Naive B cell (primary cell): Measurements from ENCODE around the gene SSBP2. TPM values are rescaled to one million over a fixed set of nuclear protein-coding genes. Genes with fewer than 3 reads are reported as not detected.
A peak's percentile ranks its signal among the peaks of the same experiment; 100 is the strongest.
"Not testable (repeated sequence)": the region's sequence is repeated elsewhere in the genome, so short reads cannot be mapped to it uniquely, and the experiment has no call there.

Experiments used
- ATAC-seq, 2 donors: fragments of 150-1000 bp; cut with Tn5 transposase; 2 replicates each; pipeline ENCODE4 v1.10.0; 2021; ENCODE audit warnings: low read depth in 2 of 2, mild to moderate bottlenecking in 2 of 2, moderate library complexity in 2 of 2
- DNase-seq: peaks from one replicate; pipeline ENCODE4 v3.0.0; 2022
- H3K27ac Mint-ChIP-seq, 6 donors: one replicate each; pipeline ENCODE4 v1.8.0; 2020 to 2022; ENCODE audit warnings: mild to moderate bottlenecking in 6 of 6, mixed read lengths in 6 of 6, moderate library complexity in 5 of 6, inconsistent platforms in 2 of 6
- H3K27me3 Mint-ChIP-seq, 3 donors: one replicate each; pipeline ENCODE4 v1.8.0; 2021 to 2022; ENCODE audit warnings: mixed read lengths in 3 of 3, mild to moderate bottlenecking in 1 of 3
- H3K36me3 Mint-ChIP-seq, 2 donors: one replicate each; pipeline ENCODE4 v1.8.0; 2020 to 2022; ENCODE audit warnings: mixed read lengths in 2 of 2, inconsistent platforms in 1 of 2, mild to moderate bottlenecking in 1 of 2
- H3K4me1 Mint-ChIP-seq, 3 donors: one replicate each; pipeline ENCODE4 v1.8.0; 2020 to 2022; ENCODE audit warnings: mixed read lengths in 3 of 3, inconsistent platforms in 1 of 3, mild to moderate bottlenecking in 1 of 3, moderate library complexity in 1 of 3
- H3K4me3 Mint-ChIP-seq, 8 donors: one replicate each; pipeline ENCODE4 v1.8.0; 2020 to 2022; ENCODE audit warnings: mild to moderate bottlenecking in 8 of 8, mixed read lengths in 8 of 8, moderate library complexity in 8 of 8, inconsistent platforms in 2 of 8
- H3K9me3 Mint-ChIP-seq, 7 donors: one replicate each; pipeline ENCODE4 v1.8.0; 2020 to 2022; ENCODE audit warnings: mixed read lengths in 7 of 7, mild to moderate bottlenecking in 5 of 7, inconsistent platforms in 2 of 7, moderate library complexity in 1 of 7
- polyA plus RNA-seq, 6 donors: library from polyadenylated mRNA; unstranded; fragments of 300-500 nt; fragmentation: Illumina TruSeq; gene quantifications; one replicate each; pipeline ENCODE4 v1.2.3, GENCODE V29; 2021; ENCODE audit warnings: low read depth in 6 of 6

The SSBP2 gene
- polyA plus RNA-seq, 6 donors from 2014 or later, result 111 to 202 (median 140) TPM

GRCh38 chr5:81517462-81517861 lies 233.4 kb downstream of the SSBP2 start:
- H3K9me3 Mint-ChIP-seq, result no peaks in the 10 kb centered on the region
- DNase-seq, result no peak
- no peaks in the 10 kb centered on the region for H3K27me3 Mint-ChIP-seq
- no peak overlapping the region for H3K27ac Mint-ChIP-seq
- peaks cover 0 to 6% (median 0%) of the 10 kb centered on the region in 3 donors for H3K4me1 Mint-ChIP-seq
- no peak overlapping the region for H3K4me3 Mint-ChIP-seq
- ATAC-seq, result no peak
- no peaks in the 10 kb centered on the region for H3K36me3 Mint-ChIP-seq

GRCh38 chr5:81516091-81516490 lies 234.8 kb downstream of the SSBP2 start:
- Mint-ChIP-seq H3K27ac (peak overlapping the region in 1 of 6 donors; percentile 9), H3K27me3 (no peaks in the 10 kb centered on the region), H3K4me3 (no peak overlapping the region), H3K4me1 (peaks cover 0 to 11% (median 0%) of the 10 kb centered on the region in 3 donors), H3K9me3 (no peaks in the 10 kb centered on the region), H3K36me3 (no peaks in the 10 kb centered on the region)
- ATAC-seq (no peak), DNase-seq (no peak)

DNA sequence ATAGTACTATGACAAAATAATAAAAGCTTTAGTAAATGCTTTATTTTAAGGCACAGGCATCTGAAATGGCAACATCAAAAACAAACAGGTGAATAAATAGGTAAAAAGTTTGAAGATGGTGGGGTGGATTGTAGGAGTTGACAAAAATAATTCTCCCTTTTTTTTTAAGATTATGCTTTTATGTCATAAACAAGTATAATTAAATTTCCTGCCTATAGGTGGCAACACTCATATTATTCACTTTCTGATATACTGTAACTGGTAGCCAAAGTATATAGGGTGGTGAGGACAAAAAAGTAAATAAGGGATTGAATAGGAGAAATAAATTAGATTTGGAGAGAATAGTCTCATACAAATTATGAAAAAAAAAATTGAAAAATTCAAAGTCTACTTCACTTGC lies 236.9 kb downstream of the SSBP2 start:
- DNase-seq (no peak), ATAC-seq (peak; percentile 27 to 54)
- no peak overlapping the region for H3K4me3 Mint-ChIP-seq
- H3K27ac Mint-ChIP-seq, result peak overlapping the region in 2 of 6 donors; percentile 11 to 34
- H3K9me3 Mint-ChIP-seq, result no peaks in the 10 kb centered on the region
- H3K27me3 Mint-ChIP-seq, result no peaks in the 10 kb centered on the region
- H3K36me3 Mint-ChIP-seq, result no peaks in the 10 kb centered on the region
- H3K4me1 Mint-ChIP-seq, result peaks cover 0 to 12% (median 4%) of the 10 kb centered on the region in 3 donors

- Mint-ChIP-seq H3K36me3 (no peaks in the 10 kb centered on the region), H3K27ac (peak overlapping the region in 2 of 6 donors; percentile 18 to 43), H3K9me3 (no peaks in the 10 kb centered on the region), H3K4me1 (peaks cover 0 to 12% (median 4%) of the 10 kb centered on the region in 3 donors), H3K27me3 (no peaks in the 10 kb centered on the region), H3K4me3 (no peak overlapping the region)
- ATAC-seq (no peak), DNase-seq (no peak)
Measured at GRCh38 chr5:81513473-81513872, 237.4 kb downstream of the SSBP2 start.

- H3K27me3 Mint-ChIP-seq, result no peaks in the 10 kb centered on the region
- DNase-seq (peak; percentile 66), ATAC-seq (peak; percentile 100)
- peak overlapping the region in 1 of 8 donors; percentile 19 for H3K4me3 Mint-ChIP-seq
- H3K27ac Mint-ChIP-seq, result peak overlapping the region in 3 of 6 donors; percentile 15 to 70 (median 25)
- peaks cover 0 to 14% (median 4%) of the 10 kb centered on the region in 3 donors for H3K4me1 Mint-ChIP-seq
- H3K9me3 Mint-ChIP-seq, result peaks cover 0 to 7% (median 4%) of the 10 kb centered on the region in 7 donors
- H3K36me3 Mint-ChIP-seq, result peaks cover 17% of the 10 kb centered on the region in 2 donors
Measured at GRCh38 chr5:81506900-81507588, 243.9 kb downstream of the SSBP2 start.

- Mint-ChIP-seq H3K27ac (peak overlapping the region in 3 of 6 donors; percentile 17 to 70 (median 22)), H3K36me3 (peaks cover 21 to 22% of the 10 kb centered on the region in 2 donors), H3K9me3 (peaks cover 0 to 7% (median 4%) of the 10 kb centered on the region in 7 donors), H3K4me3 (no peak overlapping the region), H3K27me3 (no peaks in the 10 kb centered on the region), H3K4me1 (peaks cover 0 to 14% (median 4%) of the 10 kb centered on the region in 3 donors)
- DNase-seq (no peak), ATAC-seq (no peak)
Measured at GRCh38 chr5:81506378-81506777, 244.5 kb downstream of the SSBP2 start.

DNA sequence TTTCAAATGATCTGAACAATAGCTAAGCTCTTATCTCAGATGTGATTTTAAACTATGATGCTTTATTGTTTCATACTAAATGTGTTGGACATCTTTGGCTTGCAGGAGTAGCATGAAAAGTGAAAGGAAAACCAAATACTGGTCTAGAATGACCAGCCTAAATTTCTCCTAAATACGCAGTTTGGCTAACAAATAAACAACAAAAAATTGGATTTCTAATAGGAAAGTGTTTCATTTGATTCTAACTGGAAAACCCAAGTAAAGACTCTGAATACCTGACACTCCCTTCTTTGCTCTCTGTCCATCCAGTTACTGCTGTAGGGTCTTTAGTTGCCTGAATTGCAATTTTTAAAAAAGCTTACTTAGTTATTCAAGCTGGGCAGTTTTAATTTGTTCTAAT lies 245.2 kb downstream of the SSBP2 start:
- no peak overlapping the region for H3K4me3 Mint-ChIP-seq
- peaks cover 0 to 7% (median under 1%) of the 10 kb centered on the region in 3 donors for H3K4me1 Mint-ChIP-seq
- H3K27me3 Mint-ChIP-seq, result no peaks in the 10 kb centered on the region
- ATAC-seq (no peak), DNase-seq (no peak)
- peaks cover 0 to 7% (median 4%) of the 10 kb centered on the region in 7 donors for H3K9me3 Mint-ChIP-seq
- peak overlapping the region in 1 of 6 donors; percentile 70 for H3K27ac Mint-ChIP-seq
- H3K36me3 Mint-ChIP-seq, result peaks cover 21 to 22% of the 10 kb centered on the region in 2 donors

DNA sequence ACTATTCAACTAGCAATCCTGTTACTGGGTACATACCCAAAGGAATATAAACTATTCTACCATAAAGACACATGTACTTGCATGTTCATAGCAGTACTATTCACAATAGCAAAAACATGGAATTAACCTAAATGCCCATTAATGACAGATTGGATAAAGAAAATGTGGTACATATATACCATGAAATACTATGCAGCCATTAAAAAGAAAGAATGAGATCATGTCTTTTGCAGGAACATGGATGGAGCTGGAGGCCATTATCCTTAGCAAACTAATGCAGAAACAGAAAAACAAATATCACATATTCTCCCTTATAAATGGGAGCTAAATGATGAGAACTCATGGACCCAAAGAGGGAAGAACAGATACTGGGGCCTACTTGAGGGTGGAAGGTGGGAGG lies 247.3 kb downstream of the SSBP2 start:
- peak overlapping the region in 2 of 6 donors; percentile 15 to 92 for H3K27ac Mint-ChIP-seq
- H3K36me3 Mint-ChIP-seq, result peaks cover 21 to 22% of the 10 kb centered on the region in 2 donors
- DNase-seq, H3K9me3 Mint-ChIP-seq, H3K27me3 Mint-ChIP-seq, H3K4me1 Mint-ChIP-seq, ATAC-seq, H3K4me3 Mint-ChIP-seq: not testable (repeated sequence)

DNA sequence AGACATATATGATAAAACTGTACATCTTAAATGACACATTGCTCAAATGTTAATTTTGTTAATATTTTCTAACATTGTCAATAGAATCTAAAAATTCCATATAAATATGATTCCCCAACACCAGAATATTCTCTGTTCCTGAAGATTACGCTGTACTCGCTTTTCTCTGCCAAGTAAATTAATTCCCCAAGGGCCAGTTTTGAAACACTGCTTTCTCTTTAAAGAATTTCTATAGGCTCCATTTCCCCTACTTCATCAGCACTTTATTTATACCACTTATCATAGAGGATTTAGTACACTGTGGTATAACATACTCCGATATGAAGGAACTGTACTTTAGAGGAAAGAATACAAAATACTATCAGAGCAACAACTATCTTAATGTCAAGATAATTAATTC lies 255.6 kb downstream of the SSBP2 start:
- H3K27me3 Mint-ChIP-seq, result no peaks in the 10 kb centered on the region
- H3K4me3 Mint-ChIP-seq, result no peak overlapping the region
- H3K27ac Mint-ChIP-seq, result peak overlapping the region in 1 of 6 donors; percentile 12
- H3K4me1 Mint-ChIP-seq, result peaks cover 0 to 3% (median 0%) of the 10 kb centered on the region in 3 donors
- ATAC-seq (no peak), DNase-seq (no peak)
- H3K9me3 Mint-ChIP-seq, result no peaks in the 10 kb centered on the region
- no peaks in the 10 kb centered on the region for H3K36me3 Mint-ChIP-seq

DNA sequence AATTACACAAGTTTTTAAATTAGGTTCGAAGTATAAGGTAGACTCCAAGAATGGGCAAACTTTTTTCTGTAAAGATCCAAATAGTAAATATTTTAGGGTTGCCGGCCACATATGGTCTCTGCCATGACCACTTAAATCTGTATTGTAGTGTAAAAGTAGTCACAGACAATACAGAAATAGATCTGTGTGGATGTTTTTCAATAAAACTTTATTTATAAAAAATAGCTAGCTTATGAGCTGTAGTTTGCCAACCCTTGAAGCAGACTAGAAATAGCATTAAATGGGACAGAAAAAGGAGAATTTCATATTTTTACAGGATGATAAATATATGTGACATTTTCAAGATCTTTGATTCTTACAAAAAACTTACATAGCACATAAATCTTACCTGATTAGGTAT lies 262.0 kb downstream of the SSBP2 start:
- Mint-ChIP-seq H3K27me3 (no peaks in the 10 kb centered on the region), H3K4me1 (no peaks in the 10 kb centered on the region), H3K9me3 (no peaks in the 10 kb centered on the region), H3K36me3 (peaks cover 4 to 5% of the 10 kb centered on the region in 2 donors), H3K4me3 (no peak overlapping the region), H3K27ac (no peak overlapping the region)
- DNase-seq (no peak), ATAC-seq (no peak)

GRCh38 chr5:81486711-81487110 lies 264.2 kb downstream of the SSBP2 start:
- H3K36me3 Mint-ChIP-seq, result peaks cover 5 to 16% of the 10 kb centered on the region in 2 donors
- no peaks in the 10 kb centered on the region for H3K4me1 Mint-ChIP-seq
- H3K4me3 Mint-ChIP-seq, result no peak overlapping the region
- no peak for DNase-seq
- no peaks in the 10 kb centered on the region for H3K27me3 Mint-ChIP-seq
- no peaks in the 10 kb centered on the region for H3K9me3 Mint-ChIP-seq
- ATAC-seq, result no peak
- no peak overlapping the region for H3K27ac Mint-ChIP-seq

- H3K27me3 Mint-ChIP-seq, result no peaks in the 10 kb centered on the region
- peaks cover 5 to 18% of the 10 kb centered on the region in 2 donors for H3K36me3 Mint-ChIP-seq
- H3K4me3 Mint-ChIP-seq, result no peak overlapping the region
- DNase-seq (no peak), ATAC-seq (no peak)
- peak overlapping the region in 2 of 6 donors; percentile 54 to 67 for H3K27ac Mint-ChIP-seq
- no peaks in the 10 kb centered on the region for H3K9me3 Mint-ChIP-seq
- H3K4me1 Mint-ChIP-seq, result peaks cover 0 to 9% (median 0%) of the 10 kb centered on the region in 3 donors
Measured at GRCh38 chr5:81482595-81482994, 268.3 kb downstream of the SSBP2 start.

DNA sequence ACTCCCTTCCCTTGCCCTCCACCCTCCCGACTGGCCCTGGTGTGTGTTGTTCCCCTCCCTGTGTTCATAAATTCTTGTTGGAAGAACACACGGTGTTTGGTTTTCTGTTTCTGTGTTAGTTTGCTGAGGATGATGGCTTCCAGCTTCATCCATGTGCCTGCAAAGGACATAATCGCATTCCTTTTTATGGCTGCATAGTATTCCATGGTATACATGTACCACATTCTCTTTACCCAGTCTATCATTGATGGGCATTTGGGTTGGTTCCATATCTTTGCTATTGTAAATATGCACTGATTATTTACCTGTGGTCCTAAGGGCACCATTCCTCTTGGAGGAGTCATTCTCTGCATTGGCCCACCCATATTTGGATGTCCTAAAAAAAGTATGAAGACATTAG lies 277.5 kb downstream of the SSBP2 start:
- not testable (repeated sequence) for H3K27me3 Mint-ChIP-seq, H3K4me3 Mint-ChIP-seq, ATAC-seq, H3K9me3 Mint-ChIP-seq, H3K27ac Mint-ChIP-seq, DNase-seq, H3K4me1 Mint-ChIP-seq
- peaks cover 11 to 26% of the 10 kb centered on the region in 2 donors for H3K36me3 Mint-ChIP-seq

DNA sequence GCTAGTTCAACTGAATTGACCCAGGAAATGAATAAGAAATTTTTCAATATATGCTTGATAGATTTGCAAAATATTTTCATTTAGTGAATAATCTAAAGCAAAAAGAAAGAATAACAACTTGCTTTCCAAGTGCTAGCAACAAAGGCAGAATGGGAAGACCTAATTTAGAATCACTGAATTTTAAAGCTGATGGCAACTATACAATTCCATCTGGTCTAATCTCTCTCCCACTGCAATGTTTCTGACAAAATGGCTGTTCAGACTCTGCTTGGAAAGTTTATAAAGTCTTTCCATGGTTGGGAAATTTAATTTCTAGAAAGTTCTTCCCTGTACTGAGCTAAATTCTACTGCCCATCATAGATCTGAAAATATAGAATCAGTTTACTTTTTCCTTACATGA lies 281.2 kb downstream of the SSBP2 start:
- no peak overlapping the region for H3K4me3 Mint-ChIP-seq
- no peak overlapping the region for H3K27ac Mint-ChIP-seq
- no peak for DNase-seq
- no peak for ATAC-seq
- peaks cover 0 to 7% (median 0%) of the 10 kb centered on the region in 7 donors for H3K9me3 Mint-ChIP-seq
- no peaks in the 10 kb centered on the region for H3K27me3 Mint-ChIP-seq
- peaks cover 11 to 28% of the 10 kb centered on the region in 2 donors for H3K36me3 Mint-ChIP-seq
- no peaks in the 10 kb centered on the region for H3K4me1 Mint-ChIP-seq
